OCI-LY3 (cell line): ENCODE measurements around the gene ARHGEF6.

Experiments used
- H2AFZ ChIP-seq: fragments of 200-600, 300-600 bp; shearing (Covaris generic); 2 replicates; pipeline ENCODE4 v1.6.0; 2014; ENCODE audit warnings: antibody characterized with exemption, low read depth, low read length
- H3K27ac ChIP-seq: fragments of 200-600, 300-600 bp; sonication (generic); 2 replicates; pipeline ENCODE4 v1.5.1; 2014; ENCODE audit warnings: mild to moderate bottlenecking, low read length, moderate library complexity, mixed read lengths
- H3K27me3 ChIP-seq: fragments of 200-600, 300-600 bp; sonication (generic); 2 replicates; pipeline ENCODE4 v1.6.1; 2014; ENCODE audit warnings: low read depth, low read length, mixed read lengths
- H3K36me3 ChIP-seq: fragments of 200-600, 300-600 bp; sonication (generic); replicated peaks from 2 replicates; pipeline ENCODE3; 2014; ENCODE audit warnings: low read depth, low read length, mixed read lengths
- H3K4me1 ChIP-seq: fragments of 300-600, 200-600 bp; sonication (generic); 2 replicates; pipeline ENCODE4 v1.6.1; 2014; ENCODE audit warnings: low read length, mixed read lengths
- H3K4me2 ChIP-seq: fragments of 200-600, 300-600 bp; sonication (generic); 2 replicates; pipeline ENCODE4 v1.6.1; 2014; ENCODE audit warnings: low read length, mixed read lengths
- H3K4me3 ChIP-seq: fragments of 300-600, 200-600 bp; sonication (generic); 2 replicates; pipeline ENCODE4 v1.5.1; 2014; ENCODE audit warnings: antibody characterized with exemption, mild to moderate bottlenecking, low read length, moderate library complexity
- H3K79me2 ChIP-seq: fragments of 300-600, 200-600 bp; shearing (Covaris generic); 2 replicates; pipeline ENCODE4 v1.6.1; 2014; ENCODE audit warnings: mild to moderate bottlenecking, low read length, mixed read lengths
- H3K9ac ChIP-seq: fragments of 300-600, 200-600 bp; shearing (Covaris generic); 2 replicates; pipeline ENCODE4 v1.6.0; 2014; ENCODE audit warnings: mild to moderate bottlenecking, low read length, moderate library complexity
- H3K9me3 ChIP-seq: fragments of 200-600, 300-600 bp; shearing (Covaris generic); 2 replicates; pipeline ENCODE4 v1.6.1; 2014; ENCODE audit warnings: low read length, mixed read lengths; ENCODE audit not compliant: insufficient read depth
- H4K20me1 ChIP-seq: fragments of 200-600, 300-600 bp; sonication (generic); 2 replicates; pipeline ENCODE4 v1.6.1; 2016; ENCODE audit warnings: low read length, mixed read lengths; ENCODE audit not compliant: insufficient read depth
- EZH2phosphoT487 ChIP-seq: fragments of 200-600 bp; shearing (Covaris generic); IDR thresholded peaks from 2 replicates; pipeline ENCODE4 v1.6.1; 2018; ENCODE audit warnings: antibody characterized with exemption, mixed run types, low read depth
- TF ChIP-seq, protein P1 (sequence below): fragments of 200-600, 300-600 bp; sonication (generic); IDR thresholded peaks from 2 replicates; pipeline ENCODE4 v1.5.1; 2014; ENCODE audit warnings: antibody characterized with exemption, low read length, low read depth

ARHGEF6 gene

DNA sequence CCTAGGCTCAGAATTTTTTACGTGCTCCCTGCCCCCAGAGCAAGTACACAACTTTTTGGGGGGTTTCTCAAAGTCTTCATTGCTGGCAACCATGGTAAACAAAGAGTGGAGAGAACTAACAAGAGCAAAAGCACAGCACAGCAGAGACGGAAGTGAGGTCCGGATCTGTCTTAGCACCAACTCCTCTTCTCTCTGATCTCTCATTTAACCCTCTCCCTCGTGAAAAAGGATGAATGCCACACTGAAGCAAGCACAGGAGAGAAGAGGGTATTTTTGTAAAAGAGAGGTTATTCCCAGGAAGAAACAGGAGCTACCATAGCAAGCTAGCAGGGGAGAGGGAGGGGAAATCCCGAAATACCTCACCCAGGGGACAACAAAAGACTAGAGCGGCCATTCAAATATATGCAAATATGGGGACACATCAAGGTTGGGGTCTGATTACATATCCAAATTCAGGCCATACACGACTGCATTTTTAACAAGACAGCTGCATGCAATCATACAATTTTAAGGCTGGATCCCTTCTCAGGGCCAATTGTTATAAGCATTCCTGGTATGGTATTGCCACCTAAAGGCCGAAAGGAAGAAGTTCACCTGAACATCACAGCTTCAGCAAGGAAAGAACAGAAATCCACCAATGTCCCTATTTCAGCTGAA lies 86.2 kb downstream of the ARHGEF6 start:
- no peaks in the 10 kb centered on the region for H3K36me3 ChIP-seq
- TF ChIP-seq, protein P1, sequence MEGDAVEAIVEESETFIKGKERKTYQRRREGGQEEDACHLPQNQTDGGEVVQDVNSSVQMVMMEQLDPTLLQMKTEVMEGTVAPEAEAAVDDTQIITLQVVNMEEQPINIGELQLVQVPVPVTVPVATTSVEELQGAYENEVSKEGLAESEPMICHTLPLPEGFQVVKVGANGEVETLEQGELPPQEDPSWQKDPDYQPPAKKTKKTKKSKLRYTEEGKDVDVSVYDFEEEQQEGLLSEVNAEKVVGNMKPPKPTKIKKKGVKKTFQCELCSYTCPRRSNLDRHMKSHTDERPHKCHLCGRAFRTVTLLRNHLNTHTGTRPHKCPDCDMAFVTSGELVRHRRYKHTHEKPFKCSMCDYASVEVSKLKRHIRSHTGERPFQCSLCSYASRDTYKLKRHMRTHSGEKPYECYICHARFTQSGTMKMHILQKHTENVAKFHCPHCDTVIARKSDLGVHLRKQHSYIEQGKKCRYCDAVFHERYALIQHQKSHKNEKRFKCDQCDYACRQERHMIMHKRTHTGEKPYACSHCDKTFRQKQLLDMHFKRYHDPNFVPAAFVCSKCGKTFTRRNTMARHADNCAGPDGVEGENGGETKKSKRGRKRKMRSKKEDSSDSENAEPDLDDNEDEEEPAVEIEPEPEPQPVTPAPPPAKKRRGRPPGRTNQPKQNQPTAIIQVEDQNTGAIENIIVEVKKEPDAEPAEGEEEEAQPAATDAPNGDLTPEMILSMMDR, result peak; percentile 83
- no peak for TF ChIP-seq EZH2phosphoT487
- H2AFZ ChIP-seq, result peak overlapping the region; percentile 97
- peak overlapping the region; percentile 98 for H3K27ac ChIP-seq
- H3K4me2 ChIP-seq, result peak overlapping the region; percentile 98
- peaks cover 42% of the 10 kb centered on the region for H3K4me1 ChIP-seq
- no peaks in the 10 kb centered on the region for H3K27me3 ChIP-seq
- peak overlapping the region; percentile 76 for H3K4me3 ChIP-seq
- peak overlapping the region; percentile 87 for H3K9ac ChIP-seq
- H3K79me2 ChIP-seq, result no peaks in the 10 kb centered on the region
- H3K9me3 ChIP-seq, result no peaks in the 10 kb centered on the region
- H4K20me1 ChIP-seq, result no peaks in the 10 kb centered on the region

DNA sequence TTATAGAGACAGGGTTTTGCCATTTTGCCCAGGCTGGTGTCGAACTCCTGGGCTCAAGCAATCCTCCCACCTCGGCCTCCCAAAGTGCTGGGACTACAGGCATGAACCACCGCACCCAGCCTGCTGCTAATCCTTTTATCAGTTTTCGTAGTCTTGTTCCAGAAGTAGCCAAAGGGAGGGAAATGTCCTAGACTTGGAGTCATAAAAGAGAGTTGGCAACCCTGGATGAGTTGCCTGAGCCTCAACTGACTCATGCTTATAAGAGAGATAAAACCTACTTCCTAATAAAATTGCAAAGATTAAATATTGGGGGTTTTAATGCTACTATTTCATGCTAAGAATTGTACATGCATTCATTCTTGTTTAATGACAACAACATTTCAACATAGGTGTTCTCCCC lies 88.5 kb downstream of the ARHGEF6 start:
- Histone ChIP-seq H3K27ac (no peak overlapping the region), H3K4me2 (no peak overlapping the region), H3K36me3 (no peaks in the 10 kb centered on the region), H3K9me3 (no peaks in the 10 kb centered on the region), H3K9ac (no peak overlapping the region), H3K79me2 (no peaks in the 10 kb centered on the region), H3K4me3 (no peak overlapping the region), H2AFZ (no peak overlapping the region), H3K27me3 (no peaks in the 10 kb centered on the region), H4K20me1 (no peaks in the 10 kb centered on the region), H3K4me1 (peaks cover 50% of the 10 kb centered on the region)
- TF ChIP-seq, protein P1, result no peak
- no peak for TF ChIP-seq EZH2phosphoT487

DNA sequence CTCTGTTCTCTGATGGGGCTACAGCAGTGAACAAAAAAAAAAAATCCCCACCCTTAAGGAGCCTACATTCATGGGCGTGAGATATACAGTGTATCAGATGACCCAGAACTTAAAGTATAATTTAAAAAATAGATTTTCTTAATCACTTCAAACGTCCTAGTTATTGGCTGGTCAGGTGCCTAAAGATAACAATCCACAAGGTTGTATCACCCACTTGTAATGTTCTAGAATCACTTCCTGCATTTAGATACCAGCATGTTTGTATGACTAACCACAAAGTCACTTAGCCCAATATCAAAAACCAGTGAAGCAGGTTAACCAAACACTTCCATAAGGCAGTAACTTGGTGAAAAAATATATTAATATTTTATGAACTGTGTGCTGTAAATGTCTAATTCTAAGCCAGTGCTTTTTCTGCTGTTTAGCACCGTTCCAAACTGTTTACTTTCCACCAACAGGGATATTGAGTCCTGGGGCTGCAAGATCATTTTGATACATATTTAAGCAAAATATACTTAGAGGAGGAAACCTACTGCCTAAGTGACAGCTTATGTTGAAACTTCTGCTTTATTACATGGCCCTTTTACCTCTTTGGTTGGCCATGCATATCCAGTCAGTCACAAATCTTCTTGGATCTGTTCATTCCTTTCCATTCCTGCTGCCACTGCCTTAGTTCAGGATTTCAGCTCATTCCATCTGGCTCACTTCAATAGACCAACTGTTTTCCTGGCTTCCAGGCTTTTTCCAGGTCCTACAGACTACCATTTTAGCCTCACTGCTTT lies 89.5 kb downstream of the ARHGEF6 start:
- H3K27ac ChIP-seq, result no peak overlapping the region
- H3K36me3 ChIP-seq, result no peaks in the 10 kb centered on the region
- H3K9me3 ChIP-seq, result no peaks in the 10 kb centered on the region
- no peaks in the 10 kb centered on the region for H4K20me1 ChIP-seq
- H3K4me2 ChIP-seq, result peak overlapping the region; percentile 25; the same call in 1 of the 2 replicates
- no peaks in the 10 kb centered on the region for H3K27me3 ChIP-seq
- TF ChIP-seq EZH2phosphoT487, result no peak
- TF ChIP-seq, protein P1, result no peak
- H3K9ac ChIP-seq, result no peak overlapping the region
- H3K4me3 ChIP-seq, result no peak overlapping the region
- no peaks in the 10 kb centered on the region for H3K79me2 ChIP-seq
- H3K4me1 ChIP-seq, result peaks cover 55% of the 10 kb centered on the region
- H2AFZ ChIP-seq, result peak overlapping the region; percentile 48; the same call in 1 of the 2 replicates

DNA sequence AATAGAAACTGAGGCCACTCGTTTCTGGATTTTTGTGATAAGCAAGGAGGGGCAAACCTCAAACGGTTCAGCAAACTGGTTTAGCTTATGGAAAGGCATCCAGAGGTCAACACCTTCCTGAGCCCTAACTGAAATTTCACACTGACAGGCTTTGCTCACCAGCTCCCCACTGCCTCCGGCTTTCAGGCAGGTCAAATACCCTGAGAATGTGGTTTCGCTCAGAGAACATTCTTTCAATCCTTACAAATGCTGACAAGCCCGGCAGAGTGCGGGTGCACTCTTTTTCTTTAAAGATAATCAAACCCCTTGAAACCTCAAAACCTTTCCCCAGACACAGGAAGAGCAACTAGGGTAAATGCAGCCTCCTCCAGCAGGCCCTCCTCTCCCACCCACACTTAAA lies 91.3 kb downstream of the ARHGEF6 start:
- Histone ChIP-seq H3K9me3 (no peaks in the 10 kb centered on the region), H3K4me2 (no peak overlapping the region), H3K79me2 (no peaks in the 10 kb centered on the region), H2AFZ (no peak overlapping the region), H3K27ac (no peak overlapping the region), H3K4me3 (no peak overlapping the region), H4K20me1 (no peaks in the 10 kb centered on the region), H3K36me3 (no peaks in the 10 kb centered on the region), H3K27me3 (no peaks in the 10 kb centered on the region), H3K9ac (no peak overlapping the region), H3K4me1 (peaks cover 50% of the 10 kb centered on the region)
- no peak for TF ChIP-seq EZH2phosphoT487
- TF ChIP-seq, protein P1, result no peak
